ENCODE results near the gene LAT.

- TF ChIP-seq CTCF (IDR thresholded peaks at IDR 0.05; ENCODE audit: insufficient read depth, low read length): no peak
- TF ChIP-seq SPI1 (IDR thresholded peaks at IDR 0.05; ENCODE audit: borderline replicate concordance, low read depth): peak; percentile 32; the same call in 1 of the 2 replicates
- no peak for TF ChIP-seq GABPA (IDR thresholded peaks at IDR 0.05; ENCODE audit: low read depth)
- TF ChIP-seq REST (IDR thresholded peaks at IDR 0.05; ENCODE audit: insufficient replicate concordance, low read depth): no peak
- TF ChIP-seq POLR2AphosphoS5 (IDR thresholded peaks at IDR 0.05; ENCODE audit: low read depth): no peak
Observed at GRCh38 chr16:29007730-29008593, 23.1 kb downstream of the LAT start.

All from HL-60 (cell line).